Measurements from ENCODE around the gene ELF4.

The ELF4 gene

GRCh38 chrX:130025256-130025655, 85.0 kb downstream of the ELF4 start:
- H3K4me3 ChIP-seq (ENCODE audit: low read length): no peak overlapping the region
- no peak for TF ChIP-seq ZNF274 (IDR thresholded peaks at IDR 0.05; ENCODE audit: low read depth, low read length)

- no peak for TF ChIP-seq ZNF274 (IDR thresholded peaks at IDR 0.05; ENCODE audit: low read depth, low read length)
- H3K4me3 ChIP-seq (ENCODE audit: low read length): no peak overlapping the region; the same call in 1 of the 2 replicates
These were observed 86.2 kb downstream of the ELF4 start for GRCh38 chrX:130024127-130024526.

- TF ChIP-seq ZNF274 (IDR thresholded peaks at IDR 0.05; ENCODE audit: low read depth, low read length): no peak
- H3K4me3 ChIP-seq (ENCODE audit: low read length): no peak overlapping the region
These were observed 89.5 kb downstream of the ELF4 start for GRCh38 chrX:130020661-130021324.

GRCh38 chrX:130018143-130018542, 92.2 kb downstream of the ELF4 start:
- H3K4me3 ChIP-seq (ENCODE audit: low read length): no peak overlapping the region
- TF ChIP-seq ZNF274 (IDR thresholded peaks at IDR 0.05; ENCODE audit: low read depth, low read length): no peak

- no peak overlapping the region for H3K4me3 ChIP-seq (ENCODE audit: low read length)
- no peak for TF ChIP-seq ZNF274 (IDR thresholded peaks at IDR 0.05; ENCODE audit: low read depth, low read length)
These were observed 95.1 kb downstream of the ELF4 start for GRCh38 chrX:130015181-130015580.

Data from GM08714 (cell line).